Activated T-cell treated with anti-CD3 and anti-CD28 coated beads for 1 hour (primary cell): ENCODE results near the gene MYL7.
"Not testable (repeated sequence)": the region's sequence is repeated elsewhere in the genome, so short reads cannot be mapped to it uniquely, and the experiment has no call there.

Experiments
- DNase-seq: peaks from one replicate; pipeline ENCODE4 v3.0.0-alpha.2; 2020; ENCODE audit warnings: low read depth

The MYL7 gene

GRCh38 chr7:44131173-44132029 is 9.7 kb downstream of the MYL7 start:
- no peak for DNase-seq

- no peak for DNase-seq
These were observed 12.2 kb downstream of the MYL7 start for GRCh38 chr7:44128721-44129582.

- DNase-seq = no peak
These were observed 14.0 kb downstream of the MYL7 start for GRCh38 chr7:44127161-44127560.

- DNase-seq = not testable (repeated sequence)
These were observed 14.6 kb downstream of the MYL7 start for GRCh38 chr7:44126574-44126973.

GRCh38 chr7:44124822-44125202 is 16.3 kb downstream of the MYL7 start:
- DNase-seq = no peak

- DNase-seq = peak; percentile 93
These were observed 17.7 kb downstream of the MYL7 start, which contains the start of gene POLD2 for GRCh38 chr7:44123190-44124003. TSS of gene POLD2 (minus strand) at chr7:44123548. CDS start at chr7:44122053, 1,495 bp downstream.

- DNase-seq = no peak
These were observed 18.6 kb downstream of the MYL7 start for GRCh38 chr7:44122529-44122928.

GRCh38 chr7:44121761-44122420 is 19.2 kb downstream of the MYL7 start:
- no peak for DNase-seq

GRCh38 chr7:44120395-44120794 is 20.7 kb downstream of the MYL7 start:
- no peak for DNase-seq

GRCh38 chr7:44119829-44120380 is 21.2 kb downstream of the MYL7 start:
- DNase-seq = no peak

- DNase-seq = no peak
These were observed 23.2 kb downstream of the MYL7 start for GRCh38 chr7:44117801-44118429.

- DNase-seq = no peak
These were observed 24.1 kb downstream of the MYL7 start for GRCh38 chr7:44116789-44117666.

GRCh38 chr7:44116087-44116788 is 24.9 kb downstream of the MYL7 start:
- no peak for DNase-seq

- no peak for DNase-seq
These were observed 26.4 kb downstream of the MYL7 start for GRCh38 chr7:44114586-44115310.

- DNase-seq = no peak
These were observed 27.3 kb downstream of the MYL7 start for GRCh38 chr7:44113764-44114354.

- no peak for DNase-seq
These were observed 28.0 kb downstream of the MYL7 start for GRCh38 chr7:44112997-44113763.
